Keratinocyte (primary cell): ENCODE measurements around the gene IFT25. TPM values are rescaled to one million over a fixed set of nuclear protein-coding genes. Genes with fewer than 3 reads are reported as not detected.
A peak's percentile ranks its signal among the peaks of the same experiment; 100 is the strongest.

Experiments
- DNase-seq: peaks from one replicate; pipeline ENCODE4 v3.0.0-alpha.2; 2011; ENCODE audit warnings: low read depth, missing footprints, low spot score
- FAIRE-seq: peaks from 2 replicates; lab custom pipeline; 2011; peaks lifted over from hg19 to GRCh38; lab: Jason Lieb, UNC
- H2AFZ ChIP-seq: 2 replicates; pipeline ENCODE4 v1.6.0; 2012; ENCODE audit warnings: low read length, control low read depth, inconsistent platforms; ENCODE audit not compliant: control insufficient read depth
- H3K27ac ChIP-seq: 2 replicates; pipeline ENCODE4 v1.5.1; 2011; ENCODE audit warnings: low read length; ENCODE audit not compliant: control insufficient read depth, insufficient read depth
- H3K27me3 ChIP-seq: 3 replicates; pipeline ENCODE4 v1.6.0; 2011; ENCODE audit warnings: low read length; ENCODE audit not compliant: control insufficient read depth, insufficient read depth; ENCODE audit errors: extremely low read depth
- H3K36me3 ChIP-seq, 2 experiments: 2 replicates in 1 of 2; 3 replicates in 1 of 2; pipeline ENCODE4 v1.5.1; 2011; ENCODE audit warnings: low read length in 2 of 2, mild to moderate bottlenecking in 1 of 2; ENCODE audit not compliant: control insufficient read depth in 2 of 2, insufficient read depth in 2 of 2; ENCODE audit errors: extremely low read depth in 1 of 2
- H3K4me1 ChIP-seq: 3 replicates; pipeline ENCODE4 v1.5.1; 2011; ENCODE audit warnings: low read length; ENCODE audit not compliant: control insufficient read depth, insufficient read depth; ENCODE audit errors: extremely low read depth
- H3K4me2 ChIP-seq: 3 replicates; pipeline ENCODE4 v1.6.0; 2011; ENCODE audit warnings: low read depth, low read length; ENCODE audit not compliant: control insufficient read depth, insufficient read depth; ENCODE audit errors: extremely low read depth
- H3K4me3 ChIP-seq, 3 experiments: fragments of 200-600 bp in 1 of 3; sonication (generic) in 1 of 3; 2 replicates in 2 of 3; 3 replicates in 1 of 3; pipeline ENCODE4 v1.5.1; 2011 to 2016; ENCODE audit warnings: low read length in 3 of 3, mild to moderate bottlenecking in 3 of 3, control low read depth in 2 of 3, inconsistent platforms in 1 of 3, low read depth in 1 of 3, mixed read lengths in 1 of 3, mixed run types in 1 of 3, moderate library complexity in 1 of 3; ENCODE audit not compliant: control insufficient read depth in 2 of 3, insufficient read depth in 2 of 3; ENCODE audit errors: extremely low read depth in 1 of 3
- H3K79me2 ChIP-seq: 2 replicates; pipeline ENCODE4 v1.6.0; 2012; ENCODE audit warnings: low read length; ENCODE audit not compliant: control insufficient read depth, insufficient read depth
- H3K9ac ChIP-seq: 3 replicates; pipeline ENCODE4 v1.6.0; 2011; ENCODE audit warnings: low read length; ENCODE audit not compliant: control insufficient read depth, insufficient read depth; ENCODE audit errors: extremely low read depth
- H3K9me1 ChIP-seq: 3 replicates; pipeline ENCODE4 v1.6.0; 2011; ENCODE audit warnings: low read length; ENCODE audit not compliant: control insufficient read depth, insufficient read depth; ENCODE audit errors: extremely low read depth
- H3K9me3 ChIP-seq: 2 replicates; pipeline ENCODE4 v1.5.1; 2012; ENCODE audit warnings: low read depth, low read length; ENCODE audit not compliant: control insufficient read depth
- H4K20me1 ChIP-seq: 3 replicates; pipeline ENCODE4 v1.6.0; 2011; ENCODE audit warnings: low read length; ENCODE audit not compliant: control insufficient read depth, insufficient read depth; ENCODE audit errors: extremely low read depth
- EZH2 ChIP-seq: IDR thresholded peaks from one replicate; pipeline ENCODE4 v1.6.1; 2012; ENCODE audit warnings: inconsistent platforms, mild to moderate bottlenecking, low read length, moderate library complexity
- dilution Hi-C: fragments of 300-500 bp; cut with MboI; formaldehyde crosslinking; loops from one replicate; pipeline ENCODE4 v1.7.0; 2020; ENCODE audit warnings: low sequenced_read_pairs; ENCODE audit not compliant: extremely low pct_ligation_motif_present
- polyA plus RNA-seq, 5 experiments: library from polyadenylated mRNA; depleted of rRNA in 3 of 5; stranded (reverse) in 3 of 5; stranded (forward) in 1 of 5; unstranded in 1 of 5; fragments of >200 nt; gene quantifications; 1 replicate in 1 of 5; 2 replicates in 3 of 5; 3 replicates in 1 of 5; pipeline versions ENCODE4 v1.2.1 to v1.2.3, GENCODE V29; 2011 to 2012; ENCODE audit warnings: missing spikeins in 2 of 5, low read depth in 1 of 5, low replicate concordance in 1 of 5
- TF ChIP-seq, protein P1 (sequence below), 3 experiments: IDR thresholded peaks in 1 of 3; conservative IDR thresholded peaks in 1 of 3; optimal IDR thresholded peaks in 1 of 3; 2 replicates in 2 of 3; 3 replicates in 1 of 3; pipeline versions ENCODE3 to v1.5.1; 2011; ENCODE audit warnings: low read length in 3 of 3, mild to moderate bottlenecking in 3 of 3, moderate library complexity in 2 of 3, control low read depth in 1 of 3, inconsistent platforms in 1 of 3; ENCODE audit not compliant: insufficient read depth in 2 of 3; ENCODE audit errors: extremely low read depth in 1 of 3

The IFT25 gene
- polyA plus RNA-seq, 1 donor (not counting 4 experiments of a cell fraction or from before 2014, with no cell fraction given), result 64.3 TPM

DNA sequence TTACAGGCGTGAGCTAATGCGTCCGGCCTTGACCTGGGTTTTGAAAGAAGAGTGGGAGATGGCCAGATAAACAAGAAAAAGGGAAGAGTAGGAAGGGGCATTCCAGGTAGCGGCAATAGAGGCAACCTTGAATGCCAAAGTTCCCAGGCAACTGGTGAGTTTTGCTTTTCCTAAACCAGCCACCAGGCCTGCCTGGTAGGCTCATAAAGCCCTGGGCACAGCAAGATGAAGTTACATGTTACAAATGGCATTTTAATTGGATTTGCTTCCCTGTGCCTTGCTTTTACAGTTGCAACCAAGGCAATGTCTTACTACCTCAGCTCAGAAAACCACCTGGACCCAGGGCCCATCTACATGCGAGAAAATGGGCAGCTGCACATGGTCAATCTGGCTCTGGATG, 6.2 kb upstream of the IFT25 start:
- H2AFZ ChIP-seq, result no peak overlapping the region
- no peaks in the 10 kb centered on the region for H3K9me3 ChIP-seq
- no peak overlapping the region for H3K9ac ChIP-seq
- no peak overlapping the region for H3K27ac ChIP-seq
- peaks cover 9 to 37% of the 10 kb centered on the region in 2 experiments for H3K36me3 ChIP-seq
- H3K4me1 ChIP-seq, result peaks cover 21% of the 10 kb centered on the region
- H3K79me2 ChIP-seq, result peaks cover 62% of the 10 kb centered on the region
- no peak for DNase-seq
- H4K20me1 ChIP-seq, result no peaks in the 10 kb centered on the region
- dilution Hi-C loops, result no loop called here
- no peak for FAIRE-seq
- H3K4me3 ChIP-seq, result no peak overlapping the region
- H3K4me2 ChIP-seq, result no peak overlapping the region
- no peaks in the 10 kb centered on the region for H3K27me3 ChIP-seq
- no peak for TF ChIP-seq EZH2
- TF ChIP-seq, protein P1, sequence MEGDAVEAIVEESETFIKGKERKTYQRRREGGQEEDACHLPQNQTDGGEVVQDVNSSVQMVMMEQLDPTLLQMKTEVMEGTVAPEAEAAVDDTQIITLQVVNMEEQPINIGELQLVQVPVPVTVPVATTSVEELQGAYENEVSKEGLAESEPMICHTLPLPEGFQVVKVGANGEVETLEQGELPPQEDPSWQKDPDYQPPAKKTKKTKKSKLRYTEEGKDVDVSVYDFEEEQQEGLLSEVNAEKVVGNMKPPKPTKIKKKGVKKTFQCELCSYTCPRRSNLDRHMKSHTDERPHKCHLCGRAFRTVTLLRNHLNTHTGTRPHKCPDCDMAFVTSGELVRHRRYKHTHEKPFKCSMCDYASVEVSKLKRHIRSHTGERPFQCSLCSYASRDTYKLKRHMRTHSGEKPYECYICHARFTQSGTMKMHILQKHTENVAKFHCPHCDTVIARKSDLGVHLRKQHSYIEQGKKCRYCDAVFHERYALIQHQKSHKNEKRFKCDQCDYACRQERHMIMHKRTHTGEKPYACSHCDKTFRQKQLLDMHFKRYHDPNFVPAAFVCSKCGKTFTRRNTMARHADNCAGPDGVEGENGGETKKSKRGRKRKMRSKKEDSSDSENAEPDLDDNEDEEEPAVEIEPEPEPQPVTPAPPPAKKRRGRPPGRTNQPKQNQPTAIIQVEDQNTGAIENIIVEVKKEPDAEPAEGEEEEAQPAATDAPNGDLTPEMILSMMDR (optimal IDR thresholded peaks at IDR 0.05 in 1 of 3, IDR thresholded peaks at IDR 0.05 in 1 of 3, conservative IDR thresholded peaks at IDR 0.05 in 1 of 3; ENCODE audit: extremely low read depth in 1 of 3, insufficient read depth in 2 of 3, low read length in 3 of 3), result no peak
- H3K9me1 ChIP-seq, result no peaks in the 10 kb centered on the region

DNA sequence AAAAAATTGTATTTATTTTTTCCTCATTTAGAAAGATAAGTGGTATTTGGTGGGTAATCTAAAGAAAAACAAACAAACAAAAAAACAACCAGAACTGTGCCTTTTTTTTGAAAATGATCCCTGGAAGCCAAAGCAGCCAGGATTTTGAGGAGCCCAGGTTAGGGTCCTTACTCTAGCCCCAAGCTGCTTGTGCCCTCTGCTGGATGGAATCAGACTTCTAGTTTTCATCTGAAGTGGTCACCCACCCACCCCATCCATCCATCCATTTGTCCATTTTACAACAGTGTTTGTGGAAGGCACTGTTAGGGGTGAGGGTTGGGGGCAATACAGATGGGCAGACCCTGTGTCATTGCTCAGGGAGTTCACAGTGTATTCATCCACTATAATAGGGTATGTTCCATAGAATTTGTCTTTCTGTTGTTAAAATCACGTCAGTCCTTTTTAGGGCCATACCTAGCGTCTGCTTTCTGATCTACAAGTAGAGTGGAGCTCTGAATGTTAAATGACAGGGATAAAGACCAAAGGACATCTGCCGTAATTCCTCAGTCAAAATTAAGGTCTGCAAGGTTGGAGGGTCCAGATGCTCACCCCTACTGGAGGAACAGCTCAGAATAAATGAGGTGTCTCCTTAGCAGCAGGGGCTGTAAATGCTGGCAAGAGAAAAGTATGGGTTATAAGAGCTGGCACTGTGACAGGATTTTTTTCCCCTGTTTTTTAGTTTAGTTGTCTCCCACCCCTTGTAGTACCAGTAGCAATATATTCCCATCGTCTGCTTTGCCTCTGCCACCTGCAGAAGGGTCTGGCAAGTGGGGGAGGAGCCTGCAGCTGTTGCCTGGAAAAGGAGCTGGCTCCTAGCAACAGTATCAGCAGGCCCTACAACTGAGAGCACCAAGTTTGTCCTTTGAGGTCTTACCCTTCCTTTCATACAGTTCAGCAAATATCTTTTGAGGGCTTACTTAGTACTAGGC, 3.8 kb upstream of the IFT25 start:
- Histone ChIP-seq H3K36me3 (peaks cover 9 to 37% of the 10 kb centered on the region in 2 experiments), H3K27me3 (no peaks in the 10 kb centered on the region)

More for the DNA sequence above, 3.8 kb upstream of the IFT25 start:
- FAIRE-seq, result no peak
- dilution Hi-C loops, result no loop called here
- no peaks in the 10 kb centered on the region for H3K9me1 ChIP-seq
- H3K27ac ChIP-seq, result no peak overlapping the region
- H3K9ac ChIP-seq, result no peak overlapping the region
- H3K79me2 ChIP-seq, result peaks cover 70% of the 10 kb centered on the region
- H2AFZ ChIP-seq, result no peak overlapping the region
- H3K9me3 ChIP-seq, result no peaks in the 10 kb centered on the region
- no peak overlapping the region for H3K4me3 ChIP-seq
- H3K4me1 ChIP-seq, result peaks cover 19% of the 10 kb centered on the region
- no peak for TF ChIP-seq EZH2
- TF ChIP-seq, protein P1 (optimal IDR thresholded peaks at IDR 0.05 in 1 of 3, IDR thresholded peaks at IDR 0.05 in 1 of 3, conservative IDR thresholded peaks at IDR 0.05 in 1 of 3; ENCODE audit: extremely low read depth in 1 of 3, insufficient read depth in 2 of 3, low read length in 3 of 3), result peak; percentile 51 to 59 (median 54)
- DNase-seq, result no peak
- H4K20me1 ChIP-seq, result no peaks in the 10 kb centered on the region
- H3K4me2 ChIP-seq, result no peak overlapping the region
